ENCODE results near the gene HAVCR2.

DNA sequence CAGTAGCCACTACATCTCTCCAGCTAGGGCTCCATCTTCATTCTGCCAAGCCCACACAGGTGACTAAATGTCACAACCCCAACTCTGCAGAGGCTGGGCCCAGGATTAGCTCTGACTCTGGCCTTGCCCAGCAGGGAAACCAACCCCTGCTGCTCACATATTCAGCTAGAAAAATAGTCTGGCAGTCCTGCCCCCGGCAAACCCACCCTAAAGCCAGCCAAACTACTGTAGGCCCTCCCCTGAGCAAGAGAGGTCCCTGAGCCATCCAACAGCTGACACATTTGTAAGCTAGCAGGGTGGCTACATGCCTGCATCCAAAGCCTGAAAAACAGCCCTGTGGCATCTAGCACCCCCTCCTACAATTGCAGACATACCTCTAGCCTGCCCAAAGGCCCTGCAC lies 11.3 kb upstream of the HAVCR2 start:
- TF ChIP-seq EZH2 (IDR thresholded peaks at IDR 0.05; ENCODE audit: insufficient read depth, poor library complexity, severe bottlenecking) (no peak), EZH2phosphoT487 (IDR thresholded peaks at IDR 0.05; ENCODE audit: insufficient read depth, low read depth) (no peak)

All from GM23248 (cell line).